Measurements from ENCODE around the gene ALK. TPM values are rescaled to one million over a fixed set of nuclear protein-coding genes. Genes with fewer than 3 reads are reported as not detected.

ALK gene
- total RNA-seq, 1 donor from 2014 or later, result 1.0 TPM

DNA sequence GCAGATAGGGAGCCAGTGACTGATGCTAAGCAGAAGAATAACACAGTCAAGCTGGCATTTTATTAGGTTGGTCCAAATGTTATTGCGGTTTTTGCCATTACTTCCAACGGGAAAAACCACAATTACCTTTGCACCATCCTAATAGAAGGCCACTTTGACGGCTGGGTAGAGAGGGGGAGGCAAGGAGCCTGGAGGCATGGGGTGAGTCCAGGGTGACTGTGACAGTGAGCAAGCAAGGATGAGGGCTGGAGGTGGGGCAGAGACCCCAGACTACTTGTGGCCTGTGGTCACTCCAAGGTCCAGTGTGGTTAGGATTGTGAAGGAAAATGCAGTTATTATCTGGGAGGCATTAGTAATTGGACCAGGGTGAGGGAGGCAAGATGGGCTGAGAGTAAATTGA lies 416.6 kb downstream of the ALK start:
- no peak for DNase-seq (ENCODE audit: low spot score)

DNA sequence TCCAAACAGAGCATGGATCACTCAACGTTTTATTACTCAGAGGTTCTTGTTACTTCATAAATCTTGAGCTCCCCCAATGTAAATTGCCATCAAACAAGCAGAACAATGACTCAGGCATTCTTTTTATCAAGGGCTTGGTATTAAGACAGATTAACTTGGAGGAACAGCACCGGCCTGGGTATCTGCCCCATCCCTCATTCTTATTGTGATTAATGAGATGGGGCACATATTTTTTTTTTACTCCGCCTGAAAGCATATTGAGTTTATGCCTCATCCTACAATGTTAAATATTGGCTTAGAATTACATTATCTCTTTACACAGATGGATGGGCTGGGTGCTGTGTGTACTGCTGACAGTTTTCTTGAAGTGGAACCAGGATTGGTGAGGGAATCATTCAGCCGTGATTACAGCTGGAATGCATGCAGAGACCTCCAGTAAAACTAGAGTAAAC lies 418.9 kb downstream of the ALK start:
- no peak for DNase-seq (ENCODE audit: low spot score)

GRCh38 chr2:29497375-29497774 lies 424.0 kb downstream of the ALK start:
- DNase-seq (ENCODE audit: low spot score), result no peak

DNA sequence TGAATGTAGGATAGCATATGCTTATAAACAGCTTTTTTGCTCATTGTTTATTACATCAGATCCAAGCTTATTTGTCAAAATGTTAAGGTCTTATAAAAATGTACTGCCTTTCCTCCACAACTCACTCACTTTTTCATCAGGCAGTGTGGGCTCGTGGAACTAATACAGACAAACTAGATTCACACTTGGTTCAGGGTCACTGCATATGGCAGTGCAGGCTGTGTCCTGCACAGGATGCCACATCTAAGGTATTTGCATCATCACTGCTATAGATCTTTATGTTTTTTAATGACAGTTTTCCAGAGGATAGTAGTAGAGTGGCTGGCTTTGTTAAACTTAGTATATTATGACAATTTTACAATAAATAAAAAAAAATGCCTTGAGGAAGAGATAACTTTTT lies 425.2 kb downstream of the ALK start:
- no peak for DNase-seq (ENCODE audit: low spot score)

GRCh38 chr2:29495536-29496060 lies 425.8 kb downstream of the ALK start:
- DNase-seq (ENCODE audit: low spot score), result no peak

- DNase-seq (ENCODE audit: low spot score), result no peak
Observed at GRCh38 chr2:29495068-29495467, 426.3 kb downstream of the ALK start.

GRCh38 chr2:29492701-29493100 lies 428.7 kb downstream of the ALK start:
- no peak for DNase-seq (ENCODE audit: low spot score)

DNA sequence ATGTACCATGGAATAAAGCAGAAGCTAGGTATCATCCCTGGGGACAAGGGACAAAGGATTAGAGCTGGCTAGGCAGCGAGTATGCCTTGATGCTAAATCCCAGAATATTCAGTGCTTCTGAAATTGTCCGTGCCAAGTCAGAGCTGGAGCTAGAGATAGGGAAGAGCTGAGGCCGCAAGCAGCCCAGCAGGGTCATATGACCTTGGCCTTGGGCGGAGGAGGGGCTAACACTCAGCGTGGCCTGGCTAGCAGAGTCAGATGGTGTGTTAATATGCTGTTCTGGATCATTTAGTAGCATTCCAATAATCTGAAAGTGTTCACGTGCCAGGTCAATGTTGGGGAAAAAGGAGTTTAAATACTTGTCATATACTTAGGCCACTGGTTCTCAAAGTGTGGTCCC lies 431.3 kb downstream of the ALK start:
- no peak for DNase-seq (ENCODE audit: low spot score)

DNA sequence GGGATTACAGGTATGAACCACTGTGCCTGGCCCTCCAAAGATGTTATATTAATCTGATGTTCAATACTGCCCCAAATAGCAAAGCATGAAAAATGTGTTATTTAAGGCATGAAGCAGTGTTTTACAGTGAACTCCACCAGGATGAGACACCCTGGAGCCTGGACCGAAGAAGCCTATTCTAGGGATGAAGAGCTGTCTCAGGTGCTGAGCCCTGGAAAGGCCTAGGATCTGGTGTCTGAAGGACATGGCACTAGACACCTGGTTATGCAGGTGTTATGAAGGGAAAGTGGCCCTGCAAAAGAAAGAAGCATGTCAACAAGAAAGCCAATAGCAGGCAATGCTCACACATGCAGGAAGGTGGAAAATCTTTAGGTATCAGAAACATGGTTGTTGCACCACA lies 431.8 kb downstream of the ALK start:
- no peak for DNase-seq (ENCODE audit: low spot score)

GRCh38 chr2:29487967-29488555 lies 433.3 kb downstream of the ALK start:
- no peak for DNase-seq (ENCODE audit: low spot score)

- DNase-seq (ENCODE audit: low spot score), result no peak
Observed at GRCh38 chr2:29485631-29486030, 435.8 kb downstream of the ALK start.

DNA sequence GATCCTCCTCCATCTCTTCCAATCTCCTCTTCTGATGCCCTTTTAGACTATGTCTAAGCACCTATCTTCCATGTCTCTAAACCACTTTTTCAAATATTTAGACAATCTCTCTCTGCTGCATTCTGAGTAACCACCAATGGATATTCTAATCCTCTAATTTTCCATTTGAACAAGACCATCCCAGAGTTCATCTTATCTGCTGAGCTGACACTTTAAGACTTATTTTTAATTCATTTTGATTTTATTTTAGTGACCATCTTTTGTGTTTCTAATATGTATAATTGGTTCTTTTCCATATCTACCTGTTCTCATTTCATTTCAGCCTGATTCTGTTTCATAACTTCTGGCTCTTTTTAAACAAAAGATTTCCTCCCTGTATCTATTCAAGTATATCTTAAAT lies 436.3 kb downstream of the ALK start:
- no peak for DNase-seq (ENCODE audit: low spot score)

DNA sequence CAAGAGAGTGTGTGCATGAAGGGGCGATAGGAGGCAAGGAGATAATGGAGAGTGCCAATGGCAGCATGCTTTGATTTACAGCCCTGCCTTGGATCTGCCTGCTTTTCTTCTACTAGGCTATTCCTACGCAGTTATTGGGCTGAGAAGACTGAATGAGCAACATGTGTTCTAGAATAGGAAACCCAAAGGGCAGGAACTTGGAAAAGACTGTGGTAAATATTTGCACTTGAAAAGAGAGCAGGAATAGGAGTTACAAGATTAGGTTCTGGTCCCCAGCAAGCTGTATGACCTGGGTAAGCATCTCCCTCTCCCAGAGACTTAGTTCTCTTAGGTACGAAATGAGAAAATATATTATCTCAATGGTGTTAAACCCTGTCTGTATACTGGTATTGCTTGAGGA lies 438.5 kb downstream of the ALK start:
- DNase-seq (ENCODE audit: low spot score), result no peak

- DNase-seq (ENCODE audit: low spot score), result no peak
Observed at GRCh38 chr2:29482348-29482747, 439.0 kb downstream of the ALK start.

- no peak for DNase-seq (ENCODE audit: low spot score)
Observed at GRCh38 chr2:29481313-29481712, 440.1 kb downstream of the ALK start.

- DNase-seq (ENCODE audit: low spot score), result no peak
Observed at GRCh38 chr2:29480426-29480825, 441.0 kb downstream of the ALK start.

- DNase-seq (ENCODE audit: low spot score), result no peak
Observed at GRCh38 chr2:29479401-29479800, 442.0 kb downstream of the ALK start.

GRCh38 chr2:29478641-29479040 lies 442.7 kb downstream of the ALK start:
- DNase-seq (ENCODE audit: low spot score), result no peak

DNA sequence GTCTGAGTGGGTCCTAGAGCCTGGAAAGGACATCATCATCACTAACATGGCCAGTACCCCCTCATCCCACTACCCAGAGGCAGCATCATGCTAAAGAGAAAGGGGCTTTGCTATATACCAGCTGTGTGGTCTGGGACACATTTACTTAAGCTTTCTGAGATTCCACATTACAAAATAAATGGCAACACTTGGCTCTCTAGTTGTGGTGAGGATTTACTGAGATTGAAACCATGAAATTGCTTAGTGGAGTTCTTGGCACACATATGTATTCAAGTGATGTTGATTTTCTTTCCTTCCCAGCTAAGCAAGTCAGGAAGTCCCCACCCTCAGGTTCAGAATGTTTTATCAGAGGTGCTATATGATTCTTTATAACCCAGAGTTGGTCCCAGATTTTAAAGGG lies 444.2 kb downstream of the ALK start:
- no peak for DNase-seq (ENCODE audit: low spot score)

DNA sequence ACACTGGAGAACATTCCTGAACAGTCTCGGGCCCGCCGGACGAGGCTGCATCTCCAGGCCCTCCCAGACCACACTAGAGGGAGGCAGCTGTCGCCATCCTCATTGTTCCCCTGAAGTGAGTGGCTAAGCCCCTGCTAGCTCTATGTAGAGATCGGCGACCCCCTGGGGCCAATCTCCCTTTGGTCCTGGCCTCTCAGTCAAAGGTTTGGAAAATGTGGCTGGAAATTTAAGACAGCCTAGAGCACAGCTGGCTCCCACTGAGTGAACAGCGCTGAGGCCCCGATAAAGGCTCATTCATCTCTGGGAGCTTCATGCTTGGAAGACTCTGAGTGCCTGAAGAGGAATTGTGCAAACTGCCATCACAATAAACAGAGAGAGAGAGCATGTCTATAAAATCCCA lies 445.9 kb downstream of the ALK start:
- no peak for DNase-seq (ENCODE audit: low spot score)

GRCh38 chr2:29469961-29470360 lies 451.4 kb downstream of the ALK start:
- no peak for DNase-seq (ENCODE audit: low spot score)

- DNase-seq (ENCODE audit: low spot score), result no peak
Observed at GRCh38 chr2:29469516-29469915, 451.9 kb downstream of the ALK start.

DNA sequence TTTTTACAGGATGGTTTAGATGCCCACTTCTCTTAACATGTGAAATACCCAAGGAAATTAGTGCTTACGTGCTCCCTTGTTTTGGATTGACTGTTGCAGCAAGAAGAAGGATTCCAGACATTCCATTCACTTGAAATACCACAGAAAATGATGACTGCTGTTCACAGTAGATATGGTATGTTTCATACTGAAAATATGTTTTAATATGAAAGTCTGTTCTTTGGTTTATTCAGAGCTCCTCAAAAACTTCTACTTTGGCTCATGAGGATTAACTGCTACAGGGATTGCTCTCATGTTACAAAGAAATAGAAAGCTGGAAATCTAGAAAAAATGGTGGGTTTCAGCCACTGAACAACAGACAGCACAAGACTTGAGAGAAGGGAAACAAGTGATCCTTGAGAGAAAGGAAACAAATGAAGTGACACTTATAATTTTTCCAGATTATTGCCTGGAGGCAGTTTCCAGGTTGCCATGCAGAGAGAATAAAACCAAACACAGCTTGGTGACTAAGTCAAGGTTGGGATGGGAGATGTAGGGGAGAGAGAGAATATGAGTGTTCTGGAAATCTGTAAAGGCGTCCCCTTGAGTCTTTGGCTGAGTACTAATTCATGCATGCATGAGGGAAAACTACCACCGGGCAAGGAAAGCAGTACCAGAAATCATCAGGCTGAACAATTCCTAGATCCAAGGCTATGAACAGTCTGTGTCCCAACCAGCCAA lies 458.0 kb downstream of the ALK start:
- DNase-seq (ENCODE audit: low spot score), result no peak
